ENCODE results near the gene UBXN2A. TPM values are rescaled to one million over a fixed set of nuclear protein-coding genes. Genes with fewer than 3 reads are reported as not detected.

Gene UBXN2A
- total RNA-seq, 5 donors from 2014 or later (not counting 1 experiment from before 2014, with no cell fraction given): 10.1 to 14.3 (median 12.3) TPM

DNA sequence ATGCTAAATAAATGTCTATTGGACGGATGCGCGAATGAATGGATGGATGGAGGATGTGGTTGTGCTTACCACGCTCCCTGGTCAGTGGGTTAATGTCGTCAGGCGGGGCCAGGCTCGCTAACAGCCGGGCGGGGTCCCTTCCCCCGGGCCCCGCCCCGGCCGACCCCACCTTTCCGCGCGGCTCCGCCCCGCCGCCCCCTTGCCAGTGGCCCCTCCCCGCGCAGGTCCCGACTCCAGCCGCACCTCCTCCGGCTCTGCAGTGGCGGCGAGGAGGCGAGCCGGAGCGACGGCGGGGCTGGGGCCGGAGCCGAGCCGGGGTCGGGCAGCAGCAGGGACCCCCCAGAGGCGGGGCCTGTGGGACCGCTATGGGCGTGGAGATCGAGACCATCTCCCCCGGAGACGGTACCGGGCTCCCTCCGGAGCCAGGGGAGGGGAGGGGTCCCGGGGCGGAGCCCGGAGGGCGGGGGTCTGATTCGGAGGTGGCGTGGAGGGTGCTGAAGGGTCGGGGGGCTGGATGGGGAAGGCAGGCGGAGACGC lies 109.3 kb downstream of the UBXN2A start, which contains the start of gene FKBP1B:
FKBP1B (plus strand) TSS at position 257 of the 537 bp plus-strand sequence; CDS start at position 366, 109 bp downstream.
- no peak within 1 kb of the TSS for H3K27ac ChIP-seq (ENCODE audit: low read length)
- H3K4me3 ChIP-seq (ENCODE audit: control insufficient read depth in 1 of 2, extremely low read depth in 1 of 2, low read length in 1 of 2): peak within 1 kb of the TSS; percentile 53 to 66
- 1% methylated on average over 42 of the region's 52 CpGs for WGBS (ENCODE audit: insufficient coverage)
- ChIA-PET POLR2A (interaction anchor here in 1 of 2 donors (1.1 kb wide), 1 partner anchor 27 kb away, joined by 3 read pairs; no protein-coding TSS in a partner anchor), CTCF (interaction anchor here (0.8 to 1.2 kb wide), 5 partner anchors 27 to 225 kb away, joined by 3 to 4 read pairs (median 3); partner anchors contain the start of gene SF3B6 (in 1 of the 2))
- Mint-ChIP-seq H3K4me1 (peaks cover 27 to 30% (median 29%) of the 10 kb centered on the region in 3 donors), H3K27ac (no peak within 1 kb of the TSS), H3K36me3 (no peaks in the 10 kb centered on the region), H3K27me3 (peaks cover 3 to 5% of the 10 kb centered on the region in 2 donors), H3K9me3 (no peaks in the 10 kb centered on the region), H3K4me3 (peak within 1 kb of the TSS in 1 of 3 donors; percentile 85)
- no peaks in the 10 kb centered on the region for H3K36me3 ChIP-seq (ENCODE audit: control insufficient read depth in 2 of 2, extremely low read depth in 1 of 2, insufficient read depth in 1 of 2, low read length in 1 of 2)
- H3K27me3 ChIP-seq (replicated peaks in 1 of 2; ENCODE audit: control insufficient read depth in 2 of 2, extremely low read depth in 1 of 2, insufficient read depth in 2 of 2, low read length in 1 of 2): peaks cover 2 to 36% of the 10 kb centered on the region in 2 experiments
- no peaks in the 10 kb centered on the region for H3K9me3 ChIP-seq
- ATAC-seq (replicated peaks in 1 of 4) (peak in 1 of 4 experiments; percentile 6), DNase-seq (peak in 27 of 35 experiments; percentile 8 to 66 (median 28))
- peaks cover 8 to 23% of the 10 kb centered on the region in 2 experiments for H3K4me1 ChIP-seq (ENCODE audit: control insufficient read depth in 1 of 2, extremely low read depth in 1 of 2, insufficient read depth in 2 of 2, low read length in 2 of 2)

DNA sequence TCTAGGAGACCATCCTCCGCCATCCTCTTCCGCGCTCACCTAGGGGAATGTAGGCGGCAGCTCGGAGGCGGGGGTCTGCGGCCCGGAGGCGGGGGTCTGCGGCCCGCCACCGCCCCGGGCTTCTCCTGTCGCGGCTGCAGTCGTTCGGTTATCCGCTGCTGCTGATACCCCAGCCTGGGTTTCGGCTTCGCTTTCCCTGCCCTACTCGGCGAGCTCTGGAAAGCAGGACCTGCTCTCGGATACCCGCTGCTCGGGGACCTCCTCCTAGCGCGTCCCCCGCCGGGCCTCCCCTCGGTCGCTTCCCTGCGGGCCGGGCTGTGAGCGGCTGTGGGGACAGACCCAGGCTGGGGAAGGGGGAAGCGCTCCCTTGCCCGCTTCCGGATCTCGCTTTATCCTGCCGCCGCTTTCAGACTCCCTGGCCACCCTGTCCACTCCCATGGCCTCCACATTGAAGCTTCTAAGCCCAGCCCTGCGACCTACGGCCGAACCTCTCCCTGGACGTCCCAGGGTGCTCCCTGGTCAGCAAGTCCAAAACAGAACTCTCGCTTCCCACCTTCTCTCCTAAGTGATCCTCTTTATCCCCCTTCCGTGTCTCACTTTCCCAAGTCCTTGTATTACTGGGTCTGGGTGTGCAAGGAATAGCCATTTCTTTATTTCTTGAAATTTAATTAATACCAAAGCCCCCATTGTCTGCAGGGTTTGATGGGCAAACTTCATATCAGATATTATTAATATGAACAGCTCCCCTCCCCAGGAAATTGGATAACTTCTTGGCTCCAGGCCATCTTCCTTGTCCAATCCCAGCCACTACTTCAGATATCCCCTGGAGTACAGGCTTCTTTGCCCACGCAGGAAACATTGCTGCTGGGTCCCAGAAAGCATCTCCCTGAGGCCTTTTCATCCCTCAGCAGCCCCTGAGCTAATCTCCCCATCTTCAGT lies 110.0 kb downstream of the UBXN2A start:
- H3K27ac Mint-ChIP-seq: no peak overlapping the region
- no peaks in the 10 kb centered on the region for H3K9me3 ChIP-seq
- H3K36me3 ChIP-seq (ENCODE audit: control insufficient read depth in 2 of 2, extremely low read depth in 1 of 2, insufficient read depth in 1 of 2, low read length in 1 of 2): no peaks in the 10 kb centered on the region
- no peak overlapping the region for H3K27ac ChIP-seq (ENCODE audit: low read length)
- peaks cover 19 to 26% (median 24%) of the 10 kb centered on the region in 3 donors for H3K4me1 Mint-ChIP-seq
- ATAC-seq (replicated peaks in 1 of 4) (no peak), DNase-seq (peak in 10 of 35 experiments; percentile 4 to 29 (median 9))
- 11% methylated on average over 39 of the region's 47 CpGs for WGBS (ENCODE audit: insufficient coverage)
- peaks cover 8 to 23% of the 10 kb centered on the region in 2 experiments for H3K4me1 ChIP-seq (ENCODE audit: control insufficient read depth in 1 of 2, extremely low read depth in 1 of 2, insufficient read depth in 2 of 2, low read length in 2 of 2)
- ChIA-PET POLR2A (interaction anchor here (0.7 to 1.1 kb wide), 3 partner anchors 26 to 1366 kb away, joined by 3 to 4 read pairs (median 3); partner anchors contain the start of gene SF3B6 (in 1 of the 2)), CTCF (interaction anchor here in 1 of 2 donors (1.0 kb wide), 1 partner anchor 226 kb away, joined by 3 read pairs; no protein-coding TSS in a partner anchor)
- no peaks in the 10 kb centered on the region for H3K9me3 Mint-ChIP-seq
- peak overlapping the region in 1 of 3 donors; percentile 64 for H3K4me3 Mint-ChIP-seq
- peak overlapping the region; percentile 53 to 66 for H3K4me3 ChIP-seq (ENCODE audit: control insufficient read depth in 1 of 2, extremely low read depth in 1 of 2, low read length in 1 of 2)
- no peaks in the 10 kb centered on the region for H3K36me3 Mint-ChIP-seq
- peaks cover 2 to 36% of the 10 kb centered on the region in 2 experiments for H3K27me3 ChIP-seq (replicated peaks in 1 of 2; ENCODE audit: control insufficient read depth in 2 of 2, extremely low read depth in 1 of 2, insufficient read depth in 2 of 2, low read length in 1 of 2)
- H3K27me3 Mint-ChIP-seq: peaks cover 3 to 5% of the 10 kb centered on the region in 2 donors

DNA sequence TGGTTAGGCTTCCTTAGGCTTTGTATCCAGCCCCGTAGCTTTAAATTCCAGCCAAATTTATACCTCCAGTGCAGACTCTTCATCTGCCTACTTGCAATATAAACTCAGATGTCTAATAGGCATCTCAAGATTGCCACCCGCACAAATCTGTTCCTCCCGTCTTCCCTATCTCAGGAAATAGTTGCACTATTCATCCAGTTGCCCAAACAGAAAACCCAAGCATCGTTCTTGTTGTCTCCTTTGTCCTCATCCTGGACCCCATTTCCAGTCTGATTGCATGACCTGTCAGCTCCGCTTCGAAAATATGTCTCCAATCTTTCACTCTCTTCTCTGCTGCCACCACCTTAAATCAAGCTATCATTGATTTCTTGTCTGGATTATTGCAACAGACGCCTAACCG lies 111.6 kb downstream of the UBXN2A start:
- POLR2A ChIA-PET: interaction anchor here in 1 of 2 donors (0.5 kb wide), 1 partner anchor 48 kb away, joined by 3 read pairs; no protein-coding TSS in a partner anchor
- peaks cover 3 to 9% of the 10 kb centered on the region in 2 donors for H3K27me3 Mint-ChIP-seq
- H3K27ac Mint-ChIP-seq: no peak overlapping the region
- Histone ChIP-seq H3K27ac (ENCODE audit: low read length) (no peak overlapping the region), H3K27me3 (replicated peaks in 1 of 2; ENCODE audit: control insufficient read depth in 2 of 2, extremely low read depth in 1 of 2, insufficient read depth in 2 of 2, low read length in 1 of 2) (peaks cover 2 to 36% of the 10 kb centered on the region in 2 experiments), H3K4me1 (ENCODE audit: control insufficient read depth in 1 of 2, extremely low read depth in 1 of 2, insufficient read depth in 2 of 2, low read length in 2 of 2) (peaks cover 1 to 23% of the 10 kb centered on the region in 2 experiments), H3K4me3 (ENCODE audit: control insufficient read depth in 1 of 2, extremely low read depth in 1 of 2, low read length in 1 of 2) (no peak overlapping the region), H3K9me3 (no peaks in the 10 kb centered on the region), H3K36me3 (ENCODE audit: control insufficient read depth in 2 of 2, extremely low read depth in 1 of 2, insufficient read depth in 1 of 2, low read length in 1 of 2) (no peaks in the 10 kb centered on the region)
- ATAC-seq (replicated peaks in 1 of 4) (no peak), DNase-seq (no peak)
- peaks cover 12 to 18% (median 16%) of the 10 kb centered on the region in 3 donors for H3K4me1 Mint-ChIP-seq
- CTCF ChIA-PET: no interaction called here
- H3K9me3 Mint-ChIP-seq: no peaks in the 10 kb centered on the region
- H3K4me3 Mint-ChIP-seq: no peak overlapping the region
- WGBS (ENCODE audit: insufficient coverage): 88% methylated on average over 5 of the region's 8 CpGs
- H3K36me3 Mint-ChIP-seq: no peaks in the 10 kb centered on the region

DNA sequence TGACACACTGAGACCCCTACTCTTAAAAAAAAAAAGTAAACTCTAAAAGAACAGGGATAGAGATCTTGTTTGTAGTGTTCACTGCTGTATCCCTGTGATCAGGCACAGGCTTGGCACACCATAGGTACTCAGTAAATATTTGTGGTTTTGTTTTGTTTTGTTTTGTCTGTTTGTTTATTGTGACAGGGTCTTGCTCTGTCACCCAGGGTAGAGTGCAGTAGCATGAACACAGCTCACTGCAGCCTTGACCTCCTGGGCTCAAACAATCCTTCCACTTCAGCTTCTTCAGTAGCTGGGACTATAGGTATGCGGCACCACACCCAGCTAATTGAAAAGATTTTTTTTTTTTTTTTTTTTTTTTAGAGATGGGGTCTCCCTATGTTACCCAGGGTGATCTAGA lies 112.7 kb downstream of the UBXN2A start:
- no peak overlapping the region for H3K4me3 ChIP-seq (ENCODE audit: control insufficient read depth in 1 of 2, extremely low read depth in 1 of 2, low read length in 1 of 2)
- Mint-ChIP-seq H3K36me3 (no peaks in the 10 kb centered on the region), H3K4me3 (no peak overlapping the region), H3K27ac (no peak overlapping the region), H3K4me1 (peaks cover under 1 to 7% (median 6%) of the 10 kb centered on the region in 3 donors), H3K9me3 (no peaks in the 10 kb centered on the region), H3K27me3 (peaks cover 3 to 9% of the 10 kb centered on the region in 2 donors)
- DNase-seq (no peak), ATAC-seq (replicated peaks in 1 of 4) (no peak)
- H3K27ac ChIP-seq (ENCODE audit: low read length): no peak overlapping the region
- H3K4me1 ChIP-seq (ENCODE audit: control insufficient read depth in 1 of 2, extremely low read depth in 1 of 2, insufficient read depth in 2 of 2, low read length in 2 of 2): peaks cover 0 to 17% of the 10 kb centered on the region in 2 experiments
- POLR2A ChIA-PET: interaction anchor here in 1 of 2 donors (0.6 kb wide), 1 partner anchor 15 kb away, joined by 5 read pairs; no protein-coding TSS in a partner anchor
- CTCF ChIA-PET: interaction anchor here (0.6 to 1.0 kb wide), 3 partner anchors 25 to 155 kb away, joined by 3 to 4 read pairs (median 3); no protein-coding TSS in a partner anchor
- H3K9me3 ChIP-seq: no peaks in the 10 kb centered on the region
- WGBS (ENCODE audit: insufficient coverage): no CpG with 5 or more reads among the region's 1 CpG
- H3K27me3 ChIP-seq (replicated peaks in 1 of 2; ENCODE audit: control insufficient read depth in 2 of 2, extremely low read depth in 1 of 2, insufficient read depth in 2 of 2, low read length in 1 of 2): peaks cover 2 to 33% of the 10 kb centered on the region in 2 experiments
- no peaks in the 10 kb centered on the region for H3K36me3 ChIP-seq (ENCODE audit: control insufficient read depth in 2 of 2, extremely low read depth in 1 of 2, insufficient read depth in 1 of 2, low read length in 1 of 2)

Other genes with a start within 250 kb of the UBXN2A start
- gene ATAD2B, start 13.3 kb upstream of the UBXN2A start, total RNA-seq: 10 to 100 TPM; 33.9 to 49.3 (median 40.6) TPM
- gene MFSD2B, start 69.6 kb downstream of the UBXN2A start, total RNA-seq: under 1 TPM in 3 of 5 donors, not detected in 2; 0.19 to 0.29 (median 0.21) TPM
- 10 to 100 TPM in 3 of 5 donors, 1 to 10 TPM in 2; 6.1 to 18.9 (median 18.2) TPM for gene WDCP, start 106.9 kb downstream of the UBXN2A start, total RNA-seq
- gene FKBP1B, start 109.3 kb downstream of the UBXN2A start, total RNA-seq: 1 to 10 TPM; 1.2 to 1.5 (median 1.2) TPM
- 10 to 100 TPM; 43.7 to 53.0 (median 47.0) TPM for gene SF3B6, start 135.9 kb downstream of the UBXN2A start, total RNA-seq
- gene TP53I3, start 144.4 kb downstream of the UBXN2A start, total RNA-seq: under 1 TPM; 0.47 to 0.68 (median 0.58) TPM
- under 1 TPM in 2 of 5 donors, not detected in 3; 0.28 to 0.49 TPM for gene PFN4, start 182.9 kb downstream of the UBXN2A start, total RNA-seq
- gene FAM228B, start 183.0 kb downstream of the UBXN2A start, total RNA-seq: 10 to 100 TPM; 16.4 to 24.7 (median 18.5) TPM
- gene FAM228A, start 234.6 kb downstream of the UBXN2A start, total RNA-seq: under 1 TPM in 4 of 5 donors, not detected in 1; 0.20 to 0.70 (median 0.40) TPM

Measured in T-cell (primary cell).